Small intestine (tissue), 7 donors: ENCODE measurements around the gene MEN1. TPM values are rescaled to one million over a fixed set of nuclear protein-coding genes. Genes with fewer than 3 reads are reported as not detected.

Experiments
- DNase-seq, 2 donors: peaks; one replicate each; pipeline versions ENCODE4 v3.0.0 to v3.0.0-alpha.2; 2013
- FAIRE-seq: peaks from 2 replicates; lab custom pipeline; 2012; peaks lifted over from hg19 to GRCh38; lab: Jason Lieb, UNC
- H3K27ac ChIP-seq, 3 donors: one replicate each; pipeline ENCODE4 v1.5.1; 2013; ENCODE audit warnings: low read length in 2 of 3, mild to moderate bottlenecking in 2 of 3, control low read depth in 1 of 3, inconsistent platforms in 1 of 3, low read depth in 1 of 3, moderate library complexity in 1 of 3
- H3K27me3 ChIP-seq, 3 donors: one replicate each; pipeline ENCODE4 v1.6.1; 2013; ENCODE audit warnings: low read length in 3 of 3, inconsistent platforms in 1 of 3; ENCODE audit not compliant: control insufficient read depth in 3 of 3, insufficient read depth in 3 of 3
- H3K36me3 ChIP-seq, 3 donors: one replicate each; pipeline ENCODE4 v1.6.1; 2013; ENCODE audit warnings: low read length in 3 of 3, inconsistent platforms in 1 of 3, low read depth in 1 of 3, mild to moderate bottlenecking in 1 of 3, moderate library complexity in 1 of 3; ENCODE audit not compliant: control insufficient read depth in 3 of 3, insufficient read depth in 2 of 3
- H3K4me1 ChIP-seq, 3 donors: one replicate each; pipeline ENCODE4 v1.6.1; 2013; ENCODE audit warnings: low read length in 2 of 3, inconsistent platforms in 1 of 3, low read depth in 1 of 3, mild to moderate bottlenecking in 1 of 3, moderate library complexity in 1 of 3; ENCODE audit not compliant: control insufficient read depth in 3 of 3, insufficient read depth in 2 of 3
- H3K4me3 ChIP-seq, 3 donors: one replicate each; pipeline ENCODE4 v1.5.1; 2013; ENCODE audit warnings: low read length in 3 of 3, control low read depth in 1 of 3, inconsistent platforms in 1 of 3, low read depth in 1 of 3, mild to moderate bottlenecking in 1 of 3, moderate library complexity in 1 of 3
- H3K9me3 ChIP-seq, 2 donors: one replicate each; pipeline ENCODE4 v1.6.1; 2013; ENCODE audit warnings: low read depth in 1 of 2, low read length in 1 of 2; ENCODE audit not compliant: control insufficient read depth in 2 of 2, insufficient read depth in 1 of 2
- WGBS, 3 donors: extraction: QIAGEN DNeasy Blood & Tissue Kit; methylation state at CpG; one replicate each; pipeline ENCODE4 v1.1.7; 2013; 5-methylcytosine and 5-hydroxymethylcytosine counted together
- polyA plus RNA-seq, 4 donors: library from polyadenylated mRNA; stranded (reverse) in 3 of 4; unstranded in 1 of 4; fragments of 200-250 nt in 3 of 4; fragments of 120-200 nt in 1 of 4; gene quantifications; one replicate each; pipeline versions ENCODE4 v1.2.1 to v1.2.3, GENCODE V29; 2013
- donor health status: healthy with polysubstance abuse.
- donor health status: control.
- donor health status: control.
- donor health status: Bipolar disorder and iron deficiency.
- donor health status: healthy.

Gene MEN1
- polyA plus RNA-seq, 4 donors, result 17.6 to 28.3 (median 25.2) TPM

DNA sequence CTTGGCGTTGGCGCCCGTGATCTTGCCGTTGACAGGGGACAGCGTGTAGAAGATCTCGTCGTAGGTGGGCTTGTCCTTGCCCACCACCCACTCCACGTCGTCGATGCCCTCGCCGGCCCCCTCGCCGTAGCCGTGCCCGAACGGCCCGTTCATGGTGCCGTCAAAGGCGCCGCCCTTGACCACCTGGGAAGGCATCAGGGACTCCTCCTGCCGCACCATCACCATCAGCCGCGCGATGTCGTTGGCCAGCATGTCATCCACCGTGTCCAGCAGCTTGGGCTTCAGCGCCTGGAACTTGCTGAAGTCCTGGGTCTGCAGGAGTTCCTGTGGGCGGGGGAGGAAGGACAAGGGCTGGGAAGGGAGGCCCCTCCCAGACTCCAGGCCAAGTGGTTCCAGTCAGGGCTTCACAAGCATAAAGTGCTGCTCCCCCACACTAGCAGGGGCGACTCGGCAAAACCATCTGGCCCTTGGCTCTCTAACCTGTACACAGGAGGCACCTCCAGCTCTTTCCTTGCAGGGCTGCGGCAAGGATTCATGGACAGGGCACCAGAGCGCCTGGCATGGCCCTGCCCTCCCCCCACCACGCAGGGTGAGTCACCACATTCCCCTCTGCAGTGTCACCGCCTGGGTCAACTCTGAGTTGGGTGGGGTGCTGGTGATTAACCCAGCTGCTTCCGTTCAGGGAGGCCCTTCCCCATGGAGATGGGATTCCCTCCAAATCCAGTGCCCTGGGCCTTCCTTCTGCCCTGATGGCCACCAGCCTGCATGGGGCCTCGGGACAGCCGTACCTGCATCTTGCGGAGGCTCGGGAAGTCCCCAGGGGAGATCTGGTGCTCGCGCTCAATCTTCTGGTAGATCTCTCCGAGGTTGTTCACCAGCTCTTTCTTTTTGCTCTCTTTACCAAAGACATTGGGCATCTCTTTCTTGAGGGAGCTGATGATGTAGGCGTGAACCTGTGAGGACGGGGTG is 44.5 kb upstream of the MEN1 start:
- peak overlapping the region; percentile 84 to 92 (median 89) for H3K27ac ChIP-seq
- DNase-seq (peak; percentile 78 to 95), FAIRE-seq (no peak)
- H3K36me3 ChIP-seq, result peaks cover 2 to 95% (median 11%) of the 10 kb centered on the region in 3 donors
- 69 to 81% (median 78%) methylated on average over 44 to 45 of the region's 45 CpGs for WGBS, 3 donors
- H3K9me3 ChIP-seq, result no peaks in the 10 kb centered on the region
- no peaks in the 10 kb centered on the region for H3K27me3 ChIP-seq
- H3K4me1 ChIP-seq, result peaks cover 16 to 68% (median 22%) of the 10 kb centered on the region in 3 donors
- H3K4me3 ChIP-seq, result no peak overlapping the region

DNA sequence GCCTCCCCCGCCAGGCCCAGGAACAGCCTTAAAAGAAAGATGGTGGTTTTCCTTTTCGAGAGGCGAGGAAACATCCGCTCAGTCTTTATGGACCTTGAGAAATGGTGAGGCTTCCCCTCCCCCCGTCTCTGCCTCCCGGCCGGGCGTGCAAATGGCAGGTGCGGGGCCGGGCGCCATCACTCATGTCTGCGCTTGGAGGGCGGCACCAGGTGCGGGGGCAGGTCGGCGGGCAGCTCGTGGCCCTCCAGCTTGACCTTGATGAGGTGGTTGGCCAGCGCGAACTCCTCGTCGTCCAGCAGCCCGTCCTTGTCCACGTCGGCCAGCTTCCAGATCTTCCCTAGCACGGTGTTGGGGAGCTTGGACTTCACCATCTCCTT is 43.8 kb upstream of the MEN1 start:
- H3K9me3 ChIP-seq, result no peaks in the 10 kb centered on the region
- WGBS, 3 donors, result 94 to 95% (median 94%) methylated on average over 21 to 25 of the region's 25 CpGs
- peaks cover 0 to 91% (median 9%) of the 10 kb centered on the region in 3 donors for H3K36me3 ChIP-seq
- peaks cover 16 to 72% (median 25%) of the 10 kb centered on the region in 3 donors for H3K4me1 ChIP-seq
- H3K27ac ChIP-seq, result peak overlapping the region in 2 of 3 donors; percentile 84 to 92
- no peak for DNase-seq
- no peak for FAIRE-seq
- no peaks in the 10 kb centered on the region for H3K27me3 ChIP-seq
- H3K4me3 ChIP-seq, result no peak overlapping the region

DNA sequence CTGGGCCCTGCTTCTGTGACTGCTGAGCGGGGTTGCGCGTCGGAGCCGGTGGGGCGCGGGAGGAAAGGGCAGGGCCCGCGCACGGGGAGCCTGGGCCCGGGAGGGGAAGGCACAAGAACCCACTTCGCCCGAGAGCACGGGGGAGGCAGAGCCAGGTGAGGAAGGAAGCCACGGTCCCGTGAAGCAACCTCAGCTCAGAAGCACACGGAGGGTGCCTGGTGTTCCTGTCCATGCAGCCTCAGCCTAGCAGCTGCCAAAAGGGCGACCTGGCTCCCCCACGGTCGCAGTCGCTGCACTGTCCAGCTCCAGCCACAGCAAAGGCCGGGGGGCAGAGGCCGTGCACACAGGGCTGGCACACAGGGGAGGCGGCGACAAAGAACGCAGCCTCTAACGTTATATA is 43.4 kb upstream of the MEN1 start:
- Histone ChIP-seq H3K4me1 (peaks cover 16 to 72% (median 27%) of the 10 kb centered on the region in 3 donors), H3K4me3 (no peak overlapping the region)

DNA sequence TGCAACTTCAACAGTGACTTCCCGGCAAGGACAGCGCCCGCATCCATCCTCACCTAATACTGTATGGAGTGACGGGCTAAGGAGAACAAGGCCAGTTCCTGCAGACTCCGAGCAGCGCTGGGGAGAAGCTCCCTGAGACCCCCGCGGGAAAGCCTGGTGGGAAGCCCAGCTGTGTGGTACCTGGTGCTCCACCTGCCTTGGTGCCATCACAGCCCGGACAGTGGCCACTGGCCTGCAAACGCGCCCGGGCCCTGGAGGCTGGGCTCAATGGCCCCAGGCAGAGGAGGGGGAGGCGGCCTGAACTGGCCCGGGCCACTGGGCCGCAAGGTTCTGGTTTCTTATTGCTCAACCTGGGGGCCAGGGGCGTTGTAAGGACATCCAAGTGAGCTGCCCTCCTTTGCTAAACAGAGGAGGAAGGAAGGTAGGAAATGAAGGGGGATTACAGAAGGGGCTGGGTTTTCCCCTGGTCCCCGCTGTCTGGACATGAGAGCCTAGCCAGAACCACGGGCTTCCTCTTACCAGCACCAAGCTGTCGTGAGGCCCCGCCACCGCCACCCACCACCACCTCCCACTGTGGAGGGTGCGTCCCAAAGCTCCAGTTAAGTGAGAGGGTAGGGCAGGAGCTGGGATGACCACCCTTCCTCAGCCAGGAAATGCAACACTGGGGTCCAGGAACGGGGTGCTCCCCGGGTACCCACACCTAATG is 42.6 kb upstream of the MEN1 start:
- DNase-seq (no peak), FAIRE-seq (no peak)
- no peaks in the 10 kb centered on the region for H3K9me3 ChIP-seq
- no peaks in the 10 kb centered on the region for H3K27me3 ChIP-seq
- peak overlapping the region in 2 of 3 donors; percentile 65 to 76 for H3K27ac ChIP-seq
- WGBS, 3 donors, result 76 to 89% (median 86%) methylated on average over 23 to 24 of the region's 24 CpGs
- H3K4me1 ChIP-seq, result peaks cover 19 to 74% (median 27%) of the 10 kb centered on the region in 3 donors
- peaks cover 0 to 82% (median 9%) of the 10 kb centered on the region in 3 donors for H3K36me3 ChIP-seq
- no peak overlapping the region for H3K4me3 ChIP-seq

More for the DNA sequence above, 43.4 kb upstream of the MEN1 start:
- Histone ChIP-seq H3K9me3 (no peaks in the 10 kb centered on the region), H3K36me3 (peaks cover 0 to 87% (median 9%) of the 10 kb centered on the region in 3 donors), H3K27ac (peak overlapping the region in 2 of 3 donors; percentile 4 to 16), H3K27me3 (no peaks in the 10 kb centered on the region)
- DNase-seq (peak in 1 of 2 donors; percentile 17), FAIRE-seq (no peak)
- 68 to 76% (median 74%) methylated on average over 27 of the region's 27 CpGs for WGBS, 3 donors

DNA sequence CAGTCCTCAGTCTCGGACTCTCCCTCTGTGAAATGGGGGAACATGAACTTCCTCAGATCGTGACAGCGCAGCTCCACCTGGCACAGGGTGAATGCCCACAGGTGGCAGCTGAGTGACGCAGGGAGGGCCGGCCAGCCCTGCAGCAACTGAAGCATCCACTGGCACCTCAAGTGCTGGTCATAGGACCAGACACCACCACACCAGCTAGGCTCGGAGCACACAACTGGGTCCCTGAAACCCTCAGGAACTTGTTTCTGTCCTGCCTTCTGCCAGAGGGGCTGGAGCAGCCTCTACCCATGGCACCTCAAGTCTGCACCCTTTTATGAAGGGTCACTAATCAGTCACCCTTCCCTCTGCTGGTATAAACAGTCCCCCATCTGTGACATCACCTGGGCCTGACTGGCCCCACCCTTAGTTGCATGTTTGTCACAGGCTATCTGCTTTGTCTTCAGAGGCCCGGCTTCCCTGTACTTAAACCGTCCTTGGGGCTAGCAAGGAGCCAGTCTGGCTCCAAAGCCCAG is 41.5 kb upstream of the MEN1 start:
- no peak for FAIRE-seq
- H3K27me3 ChIP-seq, result no peaks in the 10 kb centered on the region
- 58 to 72% (median 72%) methylated on average over 8 of the region's 8 CpGs for WGBS, 3 donors

DNA sequence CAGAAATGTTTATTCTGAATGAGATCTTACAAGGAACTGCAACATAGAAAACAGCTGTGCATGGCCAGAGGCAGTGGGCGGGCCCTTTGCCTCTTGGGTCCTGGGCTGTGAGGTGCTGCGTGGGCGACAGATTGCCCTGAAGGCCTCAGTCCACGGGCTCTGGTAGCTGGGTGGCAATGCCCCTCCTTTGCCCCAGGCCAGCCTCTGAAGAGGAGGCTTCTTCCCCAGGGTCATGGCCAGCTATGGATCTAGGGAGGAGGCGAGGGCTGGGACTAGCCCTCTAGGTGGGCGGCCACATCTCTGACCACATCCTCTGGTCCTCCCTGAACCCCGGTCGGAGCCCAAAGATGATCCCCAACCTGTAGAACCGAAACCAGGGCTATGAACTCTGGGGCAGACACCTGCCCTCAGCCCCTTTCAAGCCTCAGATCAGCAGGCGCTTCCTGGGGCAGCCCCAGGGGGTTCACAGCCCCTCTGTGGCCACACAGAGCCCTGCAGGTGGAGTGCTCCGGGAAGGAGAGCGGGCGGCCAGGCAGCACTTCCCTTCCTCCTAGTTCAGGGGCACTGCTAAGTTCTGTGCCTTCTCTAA is 40.7 kb upstream of the MEN1 start:
- H3K4me1 ChIP-seq, result peaks cover 12 to 71% (median 25%) of the 10 kb centered on the region in 3 donors
- H3K4me3 ChIP-seq, result no peak overlapping the region
- DNase-seq, result no peak
- H3K9me3 ChIP-seq, result no peaks in the 10 kb centered on the region
- no peaks in the 10 kb centered on the region for H3K27me3 ChIP-seq
- H3K27ac ChIP-seq, result peak overlapping the region; percentile 12 to 76 (median 56)
- 46 to 61% (median 56%) methylated on average over 12 to 13 of the region's 13 CpGs for WGBS, 3 donors
- peaks cover 0 to 64% (median 9%) of the 10 kb centered on the region in 3 donors for H3K36me3 ChIP-seq
- no peak for FAIRE-seq

More for the DNA sequence above, 41.5 kb upstream of the MEN1 start:
- Histone ChIP-seq H3K4me3 (no peak overlapping the region), H3K36me3 (peaks cover 0 to 72% (median 9%) of the 10 kb centered on the region in 3 donors), H3K4me1 (peaks cover 17 to 78% (median 30%) of the 10 kb centered on the region in 3 donors), H3K27ac (peak overlapping the region; percentile 56 to 76 (median 65)), H3K9me3 (no peaks in the 10 kb centered on the region)
- peak in 1 of 2 donors; percentile 26 for DNase-seq

DNA sequence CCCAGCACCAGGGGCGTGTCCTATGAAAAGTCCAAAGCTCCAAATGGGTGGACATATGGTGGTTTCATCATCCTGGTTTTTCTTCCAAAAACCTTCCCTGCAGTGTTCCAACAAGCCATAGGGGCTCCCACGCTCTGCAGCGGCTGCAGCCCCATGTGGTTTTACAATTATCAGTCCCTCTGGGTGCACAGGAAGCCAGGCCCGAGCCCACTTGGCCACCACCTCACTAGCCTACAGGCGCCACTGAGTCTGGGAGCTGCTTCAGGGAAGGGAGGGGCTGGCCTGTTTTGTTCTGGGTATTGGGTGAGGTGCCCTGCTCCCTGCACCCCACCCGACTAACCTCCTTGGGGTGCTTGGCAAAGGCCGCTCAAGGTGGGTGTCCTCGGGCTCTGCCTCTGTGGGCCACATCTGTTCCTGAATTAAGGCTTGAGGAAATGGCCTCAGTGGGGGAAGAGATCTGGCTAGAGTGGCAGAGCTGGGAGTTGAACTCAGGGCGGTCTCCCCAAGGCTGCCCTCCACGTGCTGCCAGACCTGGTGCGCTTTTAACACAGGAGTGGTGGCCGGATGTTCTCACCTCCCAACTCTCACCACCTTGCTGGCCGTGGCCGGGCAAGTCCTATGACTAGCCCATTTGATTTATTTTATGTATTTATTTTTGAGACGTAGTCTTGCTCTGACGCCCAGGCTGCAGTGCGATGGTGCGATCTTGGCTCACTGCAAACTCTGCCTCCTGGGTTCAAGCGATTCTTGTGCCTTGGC is 39.4 kb upstream of the MEN1 start:
- Histone ChIP-seq H3K36me3 (peaks cover 0 to 51% (median 9%) of the 10 kb centered on the region in 3 donors), H3K9me3 (no peaks in the 10 kb centered on the region), H3K27me3 (no peaks in the 10 kb centered on the region), H3K27ac (peak overlapping the region in 1 of 3 donors; percentile 79), H3K4me3 (no peak overlapping the region), H3K4me1 (peaks cover 6 to 63% (median 14%) of the 10 kb centered on the region in 3 donors)
- 79 to 92% (median 87%) methylated on average over 19 of the region's 19 CpGs for WGBS, 3 donors
- no peak for FAIRE-seq
- no peak for DNase-seq
